Measurements from ENCODE around the gene AVEN. TPM values are rescaled to one million over a fixed set of nuclear protein-coding genes. Genes with fewer than 3 reads are reported as not detected.

AVEN gene
- total and polyA plus RNA-seq, 2 of the 4 experiments (the other 2 are of a cell fraction): 9.1 to 17.6 TPM

DNA sequence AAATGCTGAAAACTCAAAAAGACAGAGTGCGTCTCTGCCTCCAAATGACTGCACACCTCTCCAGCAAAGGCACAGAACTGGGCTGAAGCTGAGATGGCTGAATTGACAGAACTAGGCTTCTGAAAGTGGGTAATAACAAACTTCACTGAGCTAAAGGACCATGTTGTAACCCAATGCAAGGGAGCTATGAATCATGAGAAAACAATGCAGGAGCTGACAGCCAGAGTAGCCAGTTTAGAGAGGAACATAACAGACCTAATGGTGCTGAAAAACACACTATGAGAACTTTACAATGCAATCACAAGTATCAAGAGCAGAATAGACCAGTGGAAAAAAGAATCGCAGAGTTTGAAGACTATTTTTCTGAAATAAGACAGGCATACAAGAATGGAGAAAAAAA lies 10.1 kb upstream of the AVEN start:
- Histone ChIP-seq H3K23ac (ENCODE audit: low read depth, low read length) (no peak overlapping the region), H3K56ac (ENCODE audit: extremely low read depth, insufficient read depth, low read length) (peak overlapping the region; percentile 38; the same call in 1 of the 2 replicates), H2BK120ac (ENCODE audit: low read depth, low read length) (peak overlapping the region; percentile 58), H4K8ac (ENCODE audit: low read depth in 2 of 2, low read length in 2 of 2) (peak overlapping the region in 1 of 2 experiments; percentile 26; a peak in 1 of 4 replicates), H3K14ac (replicated peaks; ENCODE audit: low read depth, low read length) (no peak overlapping the region), H3K27me3 (ENCODE audit: control insufficient read depth, insufficient read depth, low read length) (no peaks in the 10 kb centered on the region), H3K4me3 (ENCODE audit: insufficient read depth, low read depth, low read length) (no peak overlapping the region), H3K79me1 (ENCODE audit: low read depth in 1 of 2, low read length in 2 of 2) (peaks cover 0 to 4% of the 10 kb centered on the region in 2 experiments; a peak in 1 of 4 replicates), H2BK20ac (ENCODE audit: low read depth, low read length) (peak overlapping the region; percentile 22), H2BK5ac (ENCODE audit: low read depth, low read length, poor library complexity, severe bottlenecking) (peak overlapping the region; percentile 83), H2BK15ac (ENCODE audit: low read depth, low read length) (peak overlapping the region; percentile 72; the same call in 1 of the 3 replicates), H4K91ac (ENCODE audit: insufficient read depth, low read depth, low read length) (0 out of 2 replicates have a peak overlapping the region, but pooled peaks have one; percentile 72), H3K4me1 (ENCODE audit: control insufficient read depth, insufficient read depth, low read length) (peaks cover 14% of the 10 kb centered on the region), H2AK5ac (ENCODE audit: low read depth, low read length) (peak overlapping the region; percentile 91; the same call in 1 of the 2 replicates), H4K20me1 (ENCODE audit: insufficient read depth, low read length) (no peaks in the 10 kb centered on the region; the same call in 1 of the 2 replicates), H2AFZ (replicated peaks; ENCODE audit: low read length, poor library complexity) (no peak overlapping the region), H3K27ac (ENCODE audit: insufficient read depth, low read length) (no peak overlapping the region), H3K36me3 (ENCODE audit: control insufficient read depth, insufficient read depth, low read length) (no peaks in the 10 kb centered on the region), H3K9me3 (ENCODE audit: control insufficient read depth, insufficient read depth, low read length) (peaks cover 4% of the 10 kb centered on the region; the same call in 1 of the 2 replicates), H2AK9ac (replicated peaks; ENCODE audit: low read depth, low read length, poor library complexity) (no peak overlapping the region), H3K4me2 (ENCODE audit: low read depth, low read length) (peak overlapping the region; percentile 13; the same call in 1 of the 2 replicates), H4K5ac (ENCODE audit: low read depth, low read length) (no peak overlapping the region), H3K9ac (ENCODE audit: low read depth, low read length) (no peak overlapping the region; the same call in 1 of the 2 replicates), H3K9me1 (ENCODE audit: insufficient read depth, low read length) (peaks cover 11% of the 10 kb centered on the region), H3K4ac (ENCODE audit: low read depth, low read length) (peak overlapping the region; percentile 90; the same call in 1 of the 2 replicates), H3K18ac (ENCODE audit: low read depth, low read length) (no peak overlapping the region)
- ATAC-seq (ENCODE audit: low read depth): peak; percentile 50
- TF ChIP-seq MXI1 (IDR thresholded peaks at IDR 0.05; ENCODE audit: borderline replicate concordance, low read depth, low read length) (no peak), POLR2A (IDR thresholded peaks at IDR 0.05; ENCODE audit: low read depth, low read length) (no peak), RFX5 (IDR thresholded peaks at IDR 0.05; ENCODE audit: low read depth, low read length) (no peak), MAZ (IDR thresholded peaks at IDR 0.05; ENCODE audit: borderline replicate concordance, low read depth, low read length) (no peak), BHLHE40 (IDR thresholded peaks at IDR 0.05; ENCODE audit: low read depth, low read length) (no peak), FOS (IDR thresholded peaks at IDR 0.05; ENCODE audit: low read depth, low read length) (0 out of 2 replicates have a peak, but pooled peaks have one; percentile 41), USF2 (IDR thresholded peaks at IDR 0.05; ENCODE audit: low read depth, low read length) (no peak), RAD21 (IDR thresholded peaks at IDR 0.05; ENCODE audit: low read length) (no peak), MAFK (IDR thresholded peaks at IDR 0.05; ENCODE audit: low read depth, low read length) (peak; percentile 3; the same call in 1 of the 2 replicates), RCOR1 (IDR thresholded peaks at IDR 0.05; ENCODE audit: insufficient replicate concordance, low read length) (no peak), CEBPB (IDR thresholded peaks at IDR 0.05; ENCODE audit: low read depth, low read length) (peak; percentile 86), CHD1 (IDR thresholded peaks at IDR 0.05; ENCODE audit: low read depth, low read length) (no peak), NFE2L2 (IDR thresholded peaks at IDR 0.05; ENCODE audit: low read depth, low read length) (no peak), SMC3 (IDR thresholded peaks at IDR 0.05; ENCODE audit: low read depth, low read length) (no peak)
- TF ChIP-seq, protein P1, sequence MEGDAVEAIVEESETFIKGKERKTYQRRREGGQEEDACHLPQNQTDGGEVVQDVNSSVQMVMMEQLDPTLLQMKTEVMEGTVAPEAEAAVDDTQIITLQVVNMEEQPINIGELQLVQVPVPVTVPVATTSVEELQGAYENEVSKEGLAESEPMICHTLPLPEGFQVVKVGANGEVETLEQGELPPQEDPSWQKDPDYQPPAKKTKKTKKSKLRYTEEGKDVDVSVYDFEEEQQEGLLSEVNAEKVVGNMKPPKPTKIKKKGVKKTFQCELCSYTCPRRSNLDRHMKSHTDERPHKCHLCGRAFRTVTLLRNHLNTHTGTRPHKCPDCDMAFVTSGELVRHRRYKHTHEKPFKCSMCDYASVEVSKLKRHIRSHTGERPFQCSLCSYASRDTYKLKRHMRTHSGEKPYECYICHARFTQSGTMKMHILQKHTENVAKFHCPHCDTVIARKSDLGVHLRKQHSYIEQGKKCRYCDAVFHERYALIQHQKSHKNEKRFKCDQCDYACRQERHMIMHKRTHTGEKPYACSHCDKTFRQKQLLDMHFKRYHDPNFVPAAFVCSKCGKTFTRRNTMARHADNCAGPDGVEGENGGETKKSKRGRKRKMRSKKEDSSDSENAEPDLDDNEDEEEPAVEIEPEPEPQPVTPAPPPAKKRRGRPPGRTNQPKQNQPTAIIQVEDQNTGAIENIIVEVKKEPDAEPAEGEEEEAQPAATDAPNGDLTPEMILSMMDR (conservative IDR thresholded peaks at IDR 0.05; ENCODE audit: low read depth, low read length): no peak
- TF ChIP-seq, protein P2, sequence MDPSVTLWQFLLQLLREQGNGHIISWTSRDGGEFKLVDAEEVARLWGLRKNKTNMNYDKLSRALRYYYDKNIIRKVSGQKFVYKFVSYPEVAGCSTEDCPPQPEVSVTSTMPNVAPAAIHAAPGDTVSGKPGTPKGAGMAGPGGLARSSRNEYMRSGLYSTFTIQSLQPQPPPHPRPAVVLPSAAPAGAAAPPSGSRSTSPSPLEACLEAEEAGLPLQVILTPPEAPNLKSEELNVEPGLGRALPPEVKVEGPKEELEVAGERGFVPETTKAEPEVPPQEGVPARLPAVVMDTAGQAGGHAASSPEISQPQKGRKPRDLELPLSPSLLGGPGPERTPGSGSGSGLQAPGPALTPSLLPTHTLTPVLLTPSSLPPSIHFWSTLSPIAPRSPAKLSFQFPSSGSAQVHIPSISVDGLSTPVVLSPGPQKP (IDR thresholded peaks at IDR 0.05; ENCODE audit: borderline replicate concordance, low read depth, low read length): no peak
- ChIA-PET POLR2A (ENCODE audit: unreplicated experiment) (no interaction called here), CTCF (no interaction called here)
- BruUV-seq (replicated peaks): no TSS peak
- dilution Hi-C loops (cut with HindIII; ENCODE audit: low sequenced_read_pairs, unreplicated experiment): no loop called here
- WGBS, 2 experiments (ENCODE audit: extremely low coverage in 2 of 2, insufficient read length in 1 of 2): no CpG with 5 or more reads among the region's 2 CpGs
- intact Hi-C loops (cut with micrococcal nuclease): no loop called here
- DNase-seq: peak; percentile 87
- in situ Hi-C loops (cut with MboI; ENCODE audit: low sequenced_read_pairs): no loop called here

All from IMR-90 (cell line).